Omental fat pad (tissue), 4 donors: ENCODE results near the gene PLSCR4. TPM values are rescaled to one million over a fixed set of nuclear protein-coding genes. Genes with fewer than 3 reads are reported as not detected.

Experiments
- ATAC-seq: fragments of 150-250 bp; one replicate; pipeline ENCODE4 v1.9.1; 2016; ENCODE audit warnings: mild to moderate bottlenecking, moderate library complexity; ENCODE audit not compliant: low FRiP score
- DNase-seq: peaks from one replicate; pipeline ENCODE4 v3.0.0-alpha.2; 2019; ENCODE audit warnings: low spot score
- total RNA-seq, 4 donors: library from RNA; depleted of rRNA; stranded (reverse); fragments of >200 nt; gene quantifications; one replicate each; pipeline ENCODE4 v1.1.0, GENCODE V29; 2016
- TF ChIP-seq, protein P1 (sequence below), 3 donors: fragments of 450-650 bp; IDR thresholded peaks; one replicate each; pipeline ENCODE4 v1.5.1; 2016 to 2017; ENCODE audit warnings: antibody characterized with exemption in 3 of 3, mild to moderate bottlenecking in 3 of 3, moderate library complexity in 2 of 3

Gene PLSCR4
- total RNA-seq, 4 donors from 2014 or later, result 84.7 to 191 (median 91.7) TPM

DNA sequence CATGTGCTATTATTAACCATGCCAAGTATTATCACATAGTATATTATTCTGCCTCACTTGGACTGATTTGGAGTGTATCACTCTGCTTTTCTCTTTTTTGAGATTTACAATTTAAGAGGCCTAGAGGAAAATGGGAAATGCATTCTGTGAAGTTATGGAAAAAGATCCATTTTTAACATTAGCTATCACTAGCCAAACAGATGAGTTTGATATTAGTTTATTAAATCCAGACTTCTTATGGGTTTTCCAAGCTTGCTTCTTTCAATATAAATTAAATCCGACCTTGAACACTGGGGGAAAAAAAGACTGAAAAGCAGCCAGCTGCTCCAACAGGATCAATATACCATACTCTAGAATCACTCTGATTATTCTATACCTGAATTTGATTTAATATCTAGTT is 59.9 kb downstream of the PLSCR4 start:
- no peak for DNase-seq
- TF ChIP-seq, protein P1, sequence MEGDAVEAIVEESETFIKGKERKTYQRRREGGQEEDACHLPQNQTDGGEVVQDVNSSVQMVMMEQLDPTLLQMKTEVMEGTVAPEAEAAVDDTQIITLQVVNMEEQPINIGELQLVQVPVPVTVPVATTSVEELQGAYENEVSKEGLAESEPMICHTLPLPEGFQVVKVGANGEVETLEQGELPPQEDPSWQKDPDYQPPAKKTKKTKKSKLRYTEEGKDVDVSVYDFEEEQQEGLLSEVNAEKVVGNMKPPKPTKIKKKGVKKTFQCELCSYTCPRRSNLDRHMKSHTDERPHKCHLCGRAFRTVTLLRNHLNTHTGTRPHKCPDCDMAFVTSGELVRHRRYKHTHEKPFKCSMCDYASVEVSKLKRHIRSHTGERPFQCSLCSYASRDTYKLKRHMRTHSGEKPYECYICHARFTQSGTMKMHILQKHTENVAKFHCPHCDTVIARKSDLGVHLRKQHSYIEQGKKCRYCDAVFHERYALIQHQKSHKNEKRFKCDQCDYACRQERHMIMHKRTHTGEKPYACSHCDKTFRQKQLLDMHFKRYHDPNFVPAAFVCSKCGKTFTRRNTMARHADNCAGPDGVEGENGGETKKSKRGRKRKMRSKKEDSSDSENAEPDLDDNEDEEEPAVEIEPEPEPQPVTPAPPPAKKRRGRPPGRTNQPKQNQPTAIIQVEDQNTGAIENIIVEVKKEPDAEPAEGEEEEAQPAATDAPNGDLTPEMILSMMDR (IDR thresholded peaks at IDR 0.05), result no peak
- no peak for ATAC-seq

DNA sequence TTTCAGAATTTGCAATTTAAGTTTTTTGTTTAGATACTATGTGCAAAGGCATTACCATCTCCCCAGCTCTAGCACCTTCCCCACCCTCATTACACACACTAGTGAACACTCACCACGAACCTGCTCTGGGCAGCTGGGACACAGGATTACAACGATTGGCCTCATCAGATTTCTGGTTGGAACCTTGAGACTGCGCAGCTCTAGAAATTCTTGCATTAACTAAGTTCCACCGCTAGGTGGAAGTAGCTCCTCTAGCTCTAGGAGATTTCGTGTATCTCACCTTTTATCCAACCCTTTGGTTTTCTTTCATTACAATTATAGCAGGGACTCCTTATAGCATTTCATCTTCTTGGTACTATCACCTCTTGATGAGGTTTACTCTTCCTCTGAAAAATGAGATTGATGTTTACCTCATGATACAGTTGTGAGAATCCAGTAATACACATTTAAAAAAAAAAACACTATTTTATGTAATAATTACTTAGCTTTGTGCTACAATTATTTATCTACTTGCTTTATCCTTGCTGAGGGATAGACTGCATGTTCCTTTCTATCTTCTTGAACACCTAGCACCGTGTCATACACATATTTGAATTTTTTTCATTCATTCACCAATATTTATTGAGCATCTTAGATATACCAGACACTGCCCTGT is 61.3 kb downstream of the PLSCR4 start:
- DNase-seq, result no peak
- ATAC-seq, result peak; percentile 75
- TF ChIP-seq, protein P1 (IDR thresholded peaks at IDR 0.05), result no peak

DNA sequence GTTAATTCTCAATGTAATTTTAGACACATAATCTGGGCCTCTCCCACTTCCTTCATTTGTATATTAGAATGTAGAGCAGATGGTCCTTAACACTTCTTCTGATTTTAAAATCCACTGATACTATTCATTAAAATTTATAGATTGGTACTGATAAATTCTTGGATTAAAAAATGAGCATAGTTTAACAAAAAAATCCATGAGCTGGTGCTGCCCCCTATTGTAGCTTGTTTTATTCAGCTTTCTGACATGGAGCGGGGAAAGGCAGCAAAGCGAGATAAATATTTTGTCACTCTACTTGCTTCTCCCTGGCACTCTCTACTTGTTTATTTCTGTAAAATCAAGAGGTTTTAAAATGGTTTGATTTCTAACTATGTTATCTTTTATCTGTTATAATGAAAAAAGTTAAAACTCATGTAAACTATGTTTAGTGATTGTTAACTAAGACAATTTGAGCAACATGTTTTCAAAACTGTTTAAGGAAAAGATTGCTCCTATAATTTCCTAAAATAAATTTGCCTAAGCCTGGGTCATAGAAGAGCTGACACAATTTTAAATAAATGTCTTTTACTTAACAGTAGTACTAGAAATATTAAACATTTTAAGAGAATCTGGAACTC is 63.5 kb downstream of the PLSCR4 start:
- ATAC-seq, result no peak
- TF ChIP-seq, protein P1 (IDR thresholded peaks at IDR 0.05), result no peak
- no peak for DNase-seq

DNA sequence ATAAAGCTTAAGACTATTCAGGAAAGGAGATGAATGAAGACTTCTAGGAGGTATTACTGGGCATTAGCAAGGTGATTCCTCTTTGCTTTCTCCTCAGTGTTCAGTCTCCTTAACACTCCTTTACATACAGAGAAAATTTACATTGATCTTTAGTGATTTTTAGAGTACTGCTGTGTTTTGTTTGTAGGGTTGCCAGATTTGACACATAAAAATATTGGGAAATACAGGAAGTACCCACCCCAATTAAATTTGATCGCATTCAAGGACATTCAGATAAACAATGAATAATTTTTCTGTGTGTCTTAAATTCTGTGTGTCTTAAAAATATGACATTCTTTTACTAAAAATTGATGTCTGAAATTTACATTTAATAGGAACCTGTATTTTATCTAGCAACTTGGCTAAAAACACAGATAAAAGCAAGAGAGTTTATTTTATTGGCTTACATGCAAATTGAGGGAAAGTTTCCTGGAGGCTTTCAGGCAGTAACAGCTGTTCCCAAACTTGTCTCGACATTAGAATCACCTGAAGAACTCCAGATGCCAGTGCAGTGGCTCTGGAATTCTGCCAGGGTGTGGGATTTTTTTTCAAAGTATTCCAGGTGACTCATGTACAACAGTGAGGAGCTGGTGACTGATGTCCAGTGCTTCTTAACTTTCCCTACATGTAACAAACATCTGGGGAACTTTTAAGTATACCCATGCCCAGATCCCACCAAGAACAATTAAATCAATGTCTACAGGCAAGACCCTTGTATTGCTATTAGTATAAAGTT is 66.5 kb downstream of the PLSCR4 start:
- ATAC-seq (peak; percentile 41), DNase-seq (no peak)
- TF ChIP-seq, protein P1 (IDR thresholded peaks at IDR 0.05), result no peak

DNA sequence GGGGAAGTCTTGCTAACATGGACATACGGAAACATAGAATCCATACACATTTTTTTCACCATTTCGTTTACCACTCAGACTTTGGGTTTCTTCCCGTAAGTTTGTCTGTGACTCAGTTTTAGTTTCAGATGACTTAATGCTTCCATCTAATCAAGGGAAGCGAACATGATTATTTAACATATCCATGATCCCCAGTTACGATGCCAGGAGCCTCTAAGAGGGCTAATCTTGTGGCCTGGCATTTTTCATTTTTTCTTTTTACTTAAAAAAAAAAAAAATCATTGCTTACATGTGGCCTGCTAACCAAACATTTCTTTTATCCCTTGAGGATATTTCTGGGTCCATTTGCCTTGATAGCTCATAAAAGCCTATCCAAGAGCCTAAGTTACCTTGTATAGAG is 69.7 kb downstream of the PLSCR4 start:
- ATAC-seq (no peak), DNase-seq (no peak)

DNA sequence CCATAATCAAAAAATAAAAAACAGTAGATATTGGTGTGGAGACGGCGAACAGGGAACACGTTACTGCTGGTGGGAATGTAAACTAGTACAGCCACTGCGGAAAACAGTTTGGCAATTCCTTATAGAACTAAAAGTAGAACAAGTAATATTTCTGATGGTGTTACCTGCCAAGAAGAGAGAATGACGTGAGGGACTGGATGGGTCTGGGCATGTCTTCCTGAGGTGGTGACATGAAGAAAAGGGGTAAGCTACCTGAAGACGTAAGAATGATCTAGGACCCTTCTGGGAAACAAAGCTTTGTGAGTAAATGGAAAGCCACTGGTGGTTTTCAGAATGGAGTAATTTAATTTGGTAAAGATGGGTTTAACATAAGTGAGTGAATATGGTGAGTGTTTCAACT is 70.5 kb downstream of the PLSCR4 start:
- DNase-seq (no peak), ATAC-seq (no peak)

More for the DNA sequence above, 69.7 kb downstream of the PLSCR4 start:
- TF ChIP-seq, protein P1 (IDR thresholded peaks at IDR 0.05), result no peak

More for the DNA sequence above, 70.5 kb downstream of the PLSCR4 start:
- TF ChIP-seq, protein P1 (IDR thresholded peaks at IDR 0.05), result no peak
